Hematopoietic multipotent progenitor cell treated with erythropoietin and hydrocortisone succinate and interleukin-3 and kit ligand, for 8 days (in vitro differentiated cells): ENCODE results near the gene CACNB2.

ENCODE experiments used
- DNase-seq: peaks from one replicate; pipeline ENCODE4 v3.0.0-alpha.2; 2015

CACNB2 gene

DNA sequence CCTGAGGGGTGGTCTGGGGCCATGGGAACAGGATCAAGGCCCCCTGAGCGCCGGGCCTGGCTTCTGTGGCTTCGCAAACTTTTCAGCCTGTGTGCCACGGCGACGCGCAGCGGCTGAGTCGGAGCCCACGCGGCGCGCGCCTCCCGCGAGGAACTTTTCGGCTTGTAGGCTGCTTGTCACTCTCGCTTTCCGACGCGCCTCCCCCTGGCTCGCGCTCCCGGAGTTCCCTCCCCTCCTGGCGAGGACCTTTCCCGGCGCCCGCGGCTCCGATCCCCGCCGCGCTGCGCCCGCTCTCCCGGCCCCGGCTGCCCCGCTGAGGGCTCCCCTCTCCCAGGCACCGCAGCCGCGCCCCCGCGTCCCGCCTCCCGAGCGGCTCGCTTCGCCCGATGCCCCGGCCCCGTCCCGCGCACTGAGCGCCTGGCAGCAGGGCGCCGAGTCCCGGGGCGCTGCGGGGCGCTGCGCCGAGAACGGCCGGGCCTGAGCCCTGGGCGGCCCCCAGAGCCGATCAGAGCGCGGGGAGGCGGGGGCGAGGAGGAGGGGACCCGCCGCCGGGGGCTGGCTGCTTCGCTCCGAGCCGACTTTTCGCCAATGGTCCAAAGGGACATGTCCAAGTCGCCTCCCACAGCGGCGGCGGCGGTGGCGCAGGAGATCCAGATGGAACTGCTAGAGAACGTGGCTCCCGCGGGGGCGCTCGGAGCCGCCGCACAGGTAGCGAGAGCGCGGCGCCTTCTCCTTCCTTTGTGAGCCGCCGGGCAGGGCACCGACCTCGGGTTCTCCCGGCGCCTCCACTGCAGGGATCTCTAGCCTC, at the start of gene CACNB2:
Gene CACNB2, plus strand, starts transcription at position 276 of the 808 bp plus-strand sequence.
- DNase-seq: no peak

DNA sequence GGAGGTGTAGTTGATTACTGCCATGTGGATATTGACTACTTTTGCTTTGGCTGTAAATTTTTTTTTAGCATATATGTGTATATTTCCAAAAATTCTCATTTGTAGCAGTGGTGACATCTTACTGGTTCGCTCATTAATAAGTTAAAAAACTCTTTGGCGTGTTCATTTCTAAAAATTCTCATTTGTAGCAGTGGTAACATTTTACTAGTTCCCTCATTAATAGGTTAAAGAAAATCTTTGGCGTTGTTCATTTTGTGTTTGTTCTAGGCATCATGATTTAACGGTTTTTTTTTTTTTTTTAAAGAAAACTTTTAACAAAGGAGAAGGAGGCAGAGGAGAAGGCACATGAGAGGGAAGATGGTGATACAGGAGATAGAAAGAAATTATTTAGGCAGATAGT, 45.9 kb upstream of the CACNB2 start:
- DNase-seq: no peak

GRCh38 chr10:18094793-18095192, 45.4 kb upstream of the CACNB2 start:
- DNase-seq: no peak

- DNase-seq: no peak
Observed at GRCh38 chr10:18097524-18097923, 42.7 kb upstream of the CACNB2 start.

GRCh38 chr10:18098201-18098600, 42.0 kb upstream of the CACNB2 start:
- no peak for DNase-seq

DNA sequence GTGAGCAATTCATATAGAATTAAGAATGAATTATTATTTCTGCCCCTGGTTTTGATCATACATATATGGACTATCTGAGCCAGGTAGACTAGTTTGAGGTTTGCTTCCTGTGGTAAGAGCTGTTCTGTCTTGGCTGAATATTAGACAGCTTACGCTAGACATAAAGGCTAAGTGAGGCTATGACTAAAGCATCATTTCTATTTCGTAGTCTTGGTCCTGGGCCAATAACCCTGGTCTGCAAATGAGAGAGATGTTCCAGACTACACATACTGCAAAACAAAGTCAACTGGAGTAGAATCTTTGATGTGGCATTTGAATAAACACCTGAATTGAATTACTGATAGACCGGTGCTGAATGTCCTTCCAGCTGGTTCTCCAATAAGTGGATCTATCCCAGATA, 40.8 kb upstream of the CACNB2 start:
- no peak for DNase-seq

GRCh38 chr10:18100669-18101068, 39.6 kb upstream of the CACNB2 start:
- no peak for DNase-seq

DNA sequence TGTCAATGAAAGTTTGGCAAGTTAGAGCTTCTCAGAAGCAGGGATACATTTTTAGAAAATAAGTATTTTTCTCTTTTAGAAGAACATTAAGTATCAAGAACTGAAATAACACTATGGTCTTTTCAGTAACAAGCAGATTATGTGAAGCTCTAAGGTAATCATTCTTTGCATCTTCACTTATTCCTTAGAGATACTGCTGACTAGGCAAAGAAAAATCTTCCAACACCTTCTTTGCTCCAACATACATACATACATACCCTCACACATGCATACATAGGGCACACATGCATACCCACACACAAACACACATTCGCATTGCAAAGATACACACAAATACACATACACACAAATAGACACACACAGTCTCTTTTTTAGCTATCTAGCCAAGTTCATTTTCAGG, 37.8 kb upstream of the CACNB2 start:
- DNase-seq: no peak

- DNase-seq: peak; percentile 55
Observed at GRCh38 chr10:18104223-18104872, 35.9 kb upstream of the CACNB2 start.

GRCh38 chr10:18109341-18109870, 30.8 kb upstream of the CACNB2 start:
- DNase-seq: no peak

- DNase-seq: no peak
Observed at GRCh38 chr10:18113881-18114280, 26.3 kb upstream of the CACNB2 start.

GRCh38 chr10:18117276-18117675, 22.9 kb upstream of the CACNB2 start:
- no peak for DNase-seq

DNA sequence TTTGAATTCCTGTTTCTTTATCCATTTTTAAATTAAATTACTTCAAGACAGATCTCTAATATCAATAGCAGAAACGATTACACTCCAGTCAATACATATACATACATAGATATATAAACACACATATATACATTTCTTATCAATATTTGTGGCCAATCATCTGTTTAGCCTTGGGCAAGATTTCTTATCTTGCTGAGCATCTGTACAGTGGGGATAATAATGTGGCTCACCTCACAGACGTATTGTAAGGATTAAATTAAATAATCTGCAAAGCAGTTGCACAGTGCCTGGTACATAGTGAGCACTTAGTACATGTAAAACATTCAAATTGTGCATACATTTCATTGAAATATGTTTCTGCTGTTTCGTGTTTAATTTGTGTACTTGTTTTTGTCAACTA, 17.5 kb upstream of the CACNB2 start:
- no peak for DNase-seq

DNA sequence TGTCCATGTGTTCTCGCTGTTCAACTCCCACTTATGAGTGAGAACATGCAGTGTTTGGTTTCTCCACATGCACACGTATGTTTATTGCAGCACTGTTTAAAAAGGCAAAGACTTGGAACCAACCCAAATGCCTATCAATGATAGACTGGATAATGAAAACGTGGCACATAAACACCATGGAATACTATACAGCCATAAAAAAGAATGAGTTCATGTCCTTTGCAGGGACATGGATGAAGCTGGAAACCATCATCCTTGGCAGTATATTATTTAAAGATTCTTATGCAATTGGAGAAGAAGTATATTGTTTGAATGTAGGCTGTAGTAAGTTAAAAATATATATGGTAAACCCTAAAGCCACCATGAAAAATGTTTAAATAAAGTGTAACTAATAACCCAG, 7.2 kb upstream of the CACNB2 start:
- no peak for DNase-seq

DNA sequence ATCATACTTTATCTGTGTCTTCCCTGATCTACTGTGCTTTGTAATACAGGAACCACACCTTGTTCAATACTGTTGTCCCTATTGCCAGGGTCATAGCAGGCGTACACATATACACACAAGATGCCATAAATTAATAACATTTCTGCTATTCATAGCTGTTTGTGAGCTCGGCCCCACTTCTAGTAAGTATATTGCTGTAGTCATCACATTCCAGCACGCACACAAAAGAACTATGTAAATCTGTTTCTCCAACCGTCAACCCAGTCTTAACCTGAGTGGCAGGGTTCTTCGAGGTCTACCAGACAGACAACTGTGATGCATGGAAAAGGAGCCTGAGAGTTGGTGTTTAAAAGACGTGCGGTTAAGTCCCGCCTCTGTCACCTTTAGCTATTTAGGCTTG, 5.7 kb upstream of the CACNB2 start:
- DNase-seq: no peak

DNA sequence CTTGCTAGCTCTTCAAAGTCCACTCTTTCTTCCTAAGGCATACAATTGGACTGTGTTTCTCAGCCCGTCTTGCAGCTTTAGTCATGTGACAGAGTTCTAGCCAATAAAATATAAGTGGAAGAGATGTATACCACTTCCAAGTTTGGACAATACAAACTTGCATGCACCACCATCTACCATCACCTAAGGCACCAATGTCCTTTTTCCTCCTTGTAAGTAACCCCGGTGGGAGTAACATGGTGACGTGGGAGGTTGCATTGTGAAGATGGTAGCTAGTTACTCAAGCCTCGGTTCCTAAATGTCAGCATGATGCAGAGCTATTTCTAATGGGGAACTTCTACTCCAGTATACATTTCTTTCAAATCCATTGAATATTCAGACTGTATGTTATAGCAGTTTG, 5.3 kb upstream of the CACNB2 start:
- no peak for DNase-seq

DNA sequence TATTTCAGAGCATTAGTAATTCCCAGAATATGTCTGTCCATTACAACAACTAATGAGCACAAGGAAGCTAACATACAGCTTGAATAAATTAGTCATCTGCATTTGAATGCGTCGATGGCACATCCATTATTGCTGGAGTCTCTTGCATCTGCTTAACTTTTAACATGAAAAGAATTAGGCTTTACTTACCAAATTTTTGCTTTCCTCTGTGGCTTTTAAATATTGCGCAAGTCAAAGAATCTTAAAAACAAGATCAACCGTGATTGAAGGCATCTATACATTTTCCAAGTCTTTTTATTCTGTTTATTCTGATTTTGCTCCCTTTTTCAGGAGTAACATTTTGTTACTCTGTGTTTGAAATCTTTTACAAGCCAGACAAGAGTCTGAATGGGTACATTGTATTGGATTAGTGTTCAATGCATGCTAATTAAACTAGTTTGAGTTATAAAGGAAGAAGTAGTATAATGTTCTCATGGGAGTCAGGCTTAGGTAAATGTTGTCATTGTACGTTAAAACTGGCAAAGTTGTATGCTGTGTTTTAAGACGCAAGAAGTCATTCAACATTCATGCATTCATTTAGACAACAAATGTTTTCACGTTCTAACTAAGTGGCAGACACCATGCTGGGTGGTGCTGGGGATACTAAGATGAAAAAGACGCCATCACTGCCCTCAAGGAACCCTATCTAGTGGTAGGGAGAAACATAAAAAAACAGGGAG, 4.0 kb upstream of the CACNB2 start:
- no peak for DNase-seq

DNA sequence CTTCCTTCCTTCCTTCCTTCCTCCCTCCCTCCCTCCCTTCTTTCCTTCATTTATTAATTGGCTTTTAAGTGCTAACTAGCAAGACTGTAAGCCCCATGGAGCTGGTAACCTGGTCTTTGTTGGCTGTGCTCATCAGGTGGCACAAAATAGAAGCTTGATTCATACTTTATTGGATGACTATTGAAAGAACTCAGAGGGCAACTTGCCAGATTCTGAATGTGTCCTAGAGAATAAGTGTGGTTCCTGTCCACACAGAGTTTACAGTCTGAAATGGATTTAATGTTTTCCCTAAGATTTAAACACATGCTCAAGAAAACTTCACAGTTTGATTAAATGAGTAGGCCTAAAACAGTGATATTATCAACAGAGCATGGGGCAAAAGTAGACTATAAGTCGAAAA, 3.1 kb upstream of the CACNB2 start:
- no peak for DNase-seq

DNA sequence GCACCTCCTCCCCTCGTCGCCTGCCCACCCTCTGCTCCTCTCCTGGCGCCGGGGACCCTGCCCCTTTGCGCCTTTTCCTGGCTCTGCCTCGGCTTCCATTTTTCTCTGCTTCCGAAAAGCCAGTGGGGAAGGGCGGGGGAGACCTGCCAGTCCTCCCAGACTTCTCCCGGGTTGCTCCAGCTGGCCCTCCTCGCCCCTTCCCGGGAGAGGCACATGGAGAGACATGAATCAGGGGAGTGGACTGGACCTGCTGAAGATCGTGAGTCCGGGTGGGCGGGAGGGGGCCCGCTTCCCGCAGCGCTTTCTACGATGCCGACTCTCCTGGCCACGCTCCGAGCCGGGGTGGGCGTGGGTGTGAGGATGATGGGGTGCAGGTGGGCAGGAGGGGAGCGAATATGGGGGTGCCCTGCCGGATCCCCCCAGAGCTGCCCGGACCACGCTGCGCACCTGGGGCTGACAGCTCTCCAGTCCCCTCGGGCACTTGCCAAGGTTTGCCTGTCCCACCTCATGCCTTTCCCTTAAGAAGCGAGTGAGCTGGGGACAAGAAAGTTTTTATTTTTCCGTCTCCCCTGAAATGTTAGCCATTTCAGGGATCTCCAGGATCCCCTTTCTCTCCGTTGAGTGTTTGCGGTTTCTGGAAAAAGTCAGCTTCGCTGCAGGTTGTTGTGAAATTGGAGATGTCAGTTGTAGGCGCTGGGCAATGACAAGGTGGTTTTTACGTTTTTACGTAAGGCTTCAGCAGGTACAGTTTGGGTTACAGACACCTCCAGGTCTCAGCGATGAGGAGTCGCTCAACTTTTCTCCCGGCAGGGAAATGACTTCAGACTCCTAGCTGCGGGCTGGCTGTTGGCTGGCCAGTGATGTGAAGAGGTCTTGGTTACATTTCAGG, 977 bp downstream of the CACNB2 start:
- DNase-seq: no peak

- DNase-seq: no peak
Observed at GRCh38 chr10:18142151-18142550, 1.9 kb downstream of the CACNB2 start.

GRCh38 chr10:18144396-18144795, 4.2 kb downstream of the CACNB2 start:
- DNase-seq: no peak

- DNase-seq: no peak
Observed at GRCh38 chr10:18144928-18145327, 4.7 kb downstream of the CACNB2 start.

- DNase-seq: no peak
Observed at GRCh38 chr10:18145652-18146051, 5.4 kb downstream of the CACNB2 start.
